GM19238 (cell line): Measurements from ENCODE around the gene MEDAG.

Experiments
- DNase-seq: peaks from one replicate; pipeline ENCODE4 v3.0.0; 2011; ENCODE audit warnings: low spot score; ENCODE audit not compliant: insufficient read length

MEDAG gene

DNA sequence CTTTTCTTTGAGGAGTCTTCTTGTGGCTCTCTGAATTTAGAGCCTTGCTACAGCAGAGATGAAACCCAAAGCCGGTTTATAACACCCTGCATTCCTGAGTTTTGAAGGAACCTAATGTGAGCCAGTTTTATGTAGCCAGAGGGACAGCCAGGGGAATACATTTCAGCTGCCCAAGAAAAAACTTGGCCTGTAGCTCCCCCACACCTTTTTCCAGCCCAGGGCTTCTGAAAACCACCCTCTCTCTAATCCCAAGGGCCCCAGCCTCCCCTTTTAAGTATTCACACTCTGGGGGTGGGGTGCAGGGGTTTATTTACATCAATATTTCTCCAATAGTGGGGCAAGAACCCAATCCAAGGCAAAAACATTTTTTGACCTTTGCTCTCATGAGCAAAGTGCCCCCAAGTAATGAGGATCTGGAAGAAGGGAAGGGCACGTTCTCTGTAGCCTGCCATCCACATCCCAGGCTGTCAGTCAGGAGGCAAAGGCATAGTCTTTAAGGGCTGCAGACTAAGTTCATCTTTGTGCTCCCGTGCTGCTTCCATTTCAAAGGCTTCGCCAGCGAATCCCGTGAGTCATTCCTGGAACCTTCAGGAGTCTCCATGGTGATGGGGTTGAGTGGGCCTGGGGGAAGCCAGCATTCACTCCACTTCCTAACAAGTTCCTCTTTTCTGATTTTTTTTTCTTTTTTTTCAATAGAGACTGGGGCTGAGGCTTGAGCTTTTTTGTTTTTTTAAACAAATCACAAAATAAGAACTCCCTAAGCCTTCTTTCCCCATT lies 33.2 kb upstream of the MEDAG start:
- no peak for DNase-seq

DNA sequence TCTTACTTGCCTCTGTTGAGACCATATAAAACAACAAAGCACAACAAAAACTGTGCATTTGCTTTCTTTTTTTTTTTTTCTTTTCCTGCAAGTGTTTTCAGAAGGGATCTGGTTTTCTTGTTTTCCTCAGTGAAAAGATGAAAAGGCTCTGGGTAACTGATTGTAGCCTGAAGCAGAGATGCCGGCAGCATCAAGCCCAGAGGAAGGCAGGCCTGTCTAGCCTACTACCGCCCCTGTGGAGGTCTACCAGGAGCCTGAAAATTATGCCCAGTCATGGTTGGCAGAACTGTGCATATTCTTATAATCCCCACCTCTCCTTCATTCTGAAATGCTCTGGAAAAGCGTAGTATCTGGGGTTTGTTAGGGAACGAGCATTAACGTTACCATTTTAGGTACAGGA lies 32.6 kb upstream of the MEDAG start:
- DNase-seq: no peak

DNA sequence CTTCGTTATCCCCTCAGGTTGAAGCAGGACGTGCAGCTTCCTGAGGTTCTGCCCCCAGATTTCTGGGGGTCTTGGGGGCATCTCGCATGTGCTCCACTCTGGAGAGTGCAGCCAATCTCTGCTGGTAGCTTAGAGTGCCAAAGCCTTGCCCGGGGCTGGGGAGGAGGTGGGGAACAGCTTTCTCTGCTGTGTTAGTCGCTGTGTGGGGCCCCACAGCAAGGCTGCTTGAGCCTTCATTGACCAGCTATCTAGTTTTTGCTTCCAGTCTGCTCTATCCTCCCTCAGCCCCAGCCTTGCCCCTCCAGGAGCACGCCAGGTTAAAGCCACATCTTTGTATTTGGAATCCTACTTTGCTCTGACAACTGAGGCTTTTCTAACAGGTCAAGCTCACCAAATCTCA lies 32.0 kb upstream of the MEDAG start:
- no peak for DNase-seq

DNA sequence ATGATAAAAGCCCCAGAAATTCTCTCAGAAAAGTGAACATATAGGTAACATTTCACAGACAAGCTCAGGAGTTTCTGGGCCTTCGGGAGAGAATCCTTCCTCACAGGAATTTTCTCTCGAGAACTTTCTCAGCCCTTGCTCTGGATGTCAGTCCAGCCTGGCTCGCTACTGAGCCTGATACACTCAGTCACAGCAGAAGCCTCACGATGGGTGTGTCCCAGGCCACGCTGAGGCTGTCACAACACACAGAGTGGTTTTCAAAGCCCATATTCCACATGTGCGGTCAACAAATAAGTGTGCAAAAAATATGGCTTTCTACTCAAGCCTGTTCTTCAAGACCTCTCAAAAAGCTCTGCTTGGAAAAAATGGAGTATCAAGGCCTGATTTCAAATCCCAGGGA lies 31.5 kb upstream of the MEDAG start:
- no peak for DNase-seq

DNA sequence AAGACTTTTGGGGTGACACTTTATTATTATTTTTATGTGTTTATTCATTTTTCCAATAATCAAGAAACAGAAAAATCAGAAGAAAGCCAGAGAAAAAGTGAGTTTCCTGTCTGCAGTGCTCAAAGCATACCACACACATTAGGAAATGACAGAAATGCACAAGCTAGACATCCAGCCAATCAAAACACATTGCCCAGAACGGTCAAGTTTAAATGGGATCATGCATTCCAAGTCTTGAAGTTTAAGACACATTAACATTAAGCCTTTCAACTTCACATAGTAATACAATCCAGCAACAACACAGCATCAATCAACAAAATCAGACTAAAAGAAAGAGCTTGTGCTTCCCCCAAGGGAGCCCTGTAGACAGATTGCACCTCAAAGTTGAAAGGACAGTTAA lies 28.7 kb upstream of the MEDAG start:
- DNase-seq: no peak

DNA sequence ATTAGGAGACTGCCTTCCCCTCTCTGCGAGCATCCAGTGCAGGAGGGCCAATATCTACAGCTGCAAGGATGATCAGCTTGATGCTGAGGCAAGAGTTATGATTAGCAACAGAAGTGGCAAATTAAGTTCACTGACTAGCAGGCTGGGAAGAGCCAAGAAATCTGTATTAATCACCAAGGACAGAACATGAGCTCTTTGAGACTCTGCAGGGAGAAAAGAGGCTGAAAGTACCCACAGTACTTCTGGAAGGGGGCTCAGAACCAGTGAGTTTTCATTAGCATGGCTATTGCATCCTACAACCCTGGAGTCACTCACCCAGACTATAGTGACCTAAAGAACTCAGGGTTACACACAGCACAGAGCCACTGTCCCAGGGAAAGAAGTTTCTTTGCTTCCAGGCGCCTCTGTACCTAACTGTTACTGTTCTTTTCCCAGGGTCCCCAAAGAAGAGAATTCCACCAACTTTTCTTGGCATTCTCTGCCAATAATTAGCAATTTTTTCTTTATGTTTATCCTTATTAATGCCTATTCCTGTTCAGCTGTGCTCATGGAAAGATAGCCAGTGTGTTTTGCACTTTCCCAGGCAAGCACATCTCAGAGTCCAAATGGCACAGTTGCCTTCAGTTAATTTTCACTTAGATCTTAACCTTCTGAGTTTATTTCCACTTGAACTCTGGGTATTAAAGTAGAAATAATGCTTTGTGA lies 25.8 kb upstream of the MEDAG start:
- no peak for DNase-seq

DNA sequence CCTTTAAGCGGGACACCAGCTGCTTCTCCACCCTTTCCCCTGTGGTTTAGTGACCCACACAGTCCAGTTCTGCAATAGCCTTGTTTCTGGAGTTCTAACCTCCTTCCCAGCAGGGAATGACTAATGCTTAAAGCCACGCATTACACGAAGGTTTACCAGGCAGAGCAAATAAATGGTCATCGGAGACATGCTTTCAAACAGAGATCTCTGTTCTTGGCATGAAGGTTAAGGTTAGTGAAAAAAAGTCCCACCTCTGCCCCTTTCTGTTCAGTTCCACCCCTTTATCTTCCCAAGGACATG lies 25.3 kb upstream of the MEDAG start:
- no peak for DNase-seq

DNA sequence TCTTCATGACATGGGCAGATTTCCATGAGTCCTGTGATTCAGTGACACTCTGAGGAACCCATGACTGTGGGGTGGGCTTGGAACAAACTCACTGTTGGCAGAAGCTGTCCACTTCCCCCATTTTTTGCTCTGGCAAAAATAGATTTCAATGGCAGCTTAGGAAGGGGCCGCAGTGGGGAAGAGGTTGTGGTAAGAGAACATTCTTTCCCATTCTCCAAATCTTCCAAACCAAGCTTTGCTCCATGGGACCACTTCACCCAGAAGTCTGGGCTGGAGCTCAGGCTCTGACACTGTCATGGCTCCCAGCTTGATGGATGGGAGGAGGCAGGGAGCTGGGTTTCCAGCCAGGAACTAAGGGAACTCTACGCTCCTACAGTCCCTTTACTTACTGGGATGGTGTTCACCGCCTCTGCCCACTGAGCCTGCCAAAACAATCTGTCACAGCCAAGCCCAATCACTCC lies 24.9 kb upstream of the MEDAG start:
- DNase-seq: no peak

DNA sequence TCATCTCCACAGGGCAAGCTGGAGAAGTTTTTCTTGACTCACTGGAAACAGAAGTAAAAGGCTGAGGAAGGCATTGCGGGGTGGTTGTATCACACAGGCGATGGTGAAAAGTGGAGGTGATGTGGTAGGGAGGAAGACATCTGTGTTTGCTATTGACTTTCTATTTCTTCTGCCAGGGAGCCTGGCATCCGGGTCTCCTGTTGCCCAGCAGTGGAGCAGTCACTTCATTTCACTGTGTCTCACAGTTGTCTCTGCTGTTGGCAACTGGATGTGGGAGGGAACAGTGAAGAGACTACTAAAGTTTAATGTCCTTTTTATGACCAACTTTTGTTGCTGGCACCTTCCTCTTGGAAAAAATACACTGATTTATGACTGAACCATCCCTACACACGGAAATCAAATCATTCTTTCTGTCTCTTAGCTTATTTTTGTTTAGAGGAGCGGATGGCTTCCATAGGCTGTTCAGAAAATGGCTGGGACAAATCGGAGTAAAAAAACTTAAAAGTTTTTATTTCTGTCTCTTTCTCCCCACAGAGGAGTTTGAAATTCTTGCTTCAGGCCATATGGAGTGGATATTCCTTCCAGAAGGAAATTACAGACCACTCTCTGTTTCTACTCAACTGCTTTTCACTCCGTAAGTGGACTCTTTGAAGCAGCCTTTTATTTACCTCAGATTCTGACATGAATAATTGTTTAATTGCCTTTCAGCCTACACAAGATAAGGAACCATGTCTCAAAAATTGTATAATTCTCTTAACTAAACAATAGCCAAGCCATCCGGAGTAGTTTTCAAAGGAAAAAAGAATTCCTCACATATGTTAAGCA lies 23.8 kb upstream of the MEDAG start:
- DNase-seq: no peak

DNA sequence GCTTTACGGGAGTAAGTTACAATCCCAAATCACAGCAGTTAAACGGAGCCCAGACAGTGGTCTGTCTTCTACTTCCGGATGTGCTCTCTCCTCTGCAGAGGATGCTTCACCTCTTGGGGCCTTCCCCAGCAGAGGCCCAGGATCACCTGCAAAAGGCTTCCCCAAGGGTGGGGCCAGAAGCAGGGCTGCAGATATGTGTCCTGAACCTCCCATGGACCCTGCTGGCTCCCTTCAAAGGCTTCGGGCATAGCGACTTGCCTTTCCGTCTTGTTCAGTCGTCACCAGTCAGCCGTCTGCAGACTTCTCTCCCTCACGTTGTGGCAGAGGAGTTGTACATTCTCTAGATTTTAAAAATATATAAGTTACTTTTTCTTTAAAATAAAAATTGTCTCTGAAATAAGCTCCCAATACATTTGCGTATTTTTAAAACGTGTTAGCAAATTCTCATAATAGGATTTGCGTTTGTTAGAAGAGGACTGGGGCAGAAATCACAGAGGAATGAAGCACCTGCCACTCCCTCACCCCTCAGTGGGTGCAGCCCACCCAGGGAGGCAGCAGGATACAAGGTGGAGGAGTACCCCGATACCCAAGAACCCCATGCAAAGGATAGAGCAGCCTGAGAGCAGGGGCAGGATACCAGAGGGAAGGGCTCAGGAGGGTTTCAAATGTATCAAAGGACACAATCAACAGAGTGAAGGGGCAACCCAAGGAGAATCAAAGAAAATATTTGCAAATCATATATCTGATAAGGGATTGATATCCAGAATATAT lies 22.9 kb upstream of the MEDAG start:
- DNase-seq: no peak

DNA sequence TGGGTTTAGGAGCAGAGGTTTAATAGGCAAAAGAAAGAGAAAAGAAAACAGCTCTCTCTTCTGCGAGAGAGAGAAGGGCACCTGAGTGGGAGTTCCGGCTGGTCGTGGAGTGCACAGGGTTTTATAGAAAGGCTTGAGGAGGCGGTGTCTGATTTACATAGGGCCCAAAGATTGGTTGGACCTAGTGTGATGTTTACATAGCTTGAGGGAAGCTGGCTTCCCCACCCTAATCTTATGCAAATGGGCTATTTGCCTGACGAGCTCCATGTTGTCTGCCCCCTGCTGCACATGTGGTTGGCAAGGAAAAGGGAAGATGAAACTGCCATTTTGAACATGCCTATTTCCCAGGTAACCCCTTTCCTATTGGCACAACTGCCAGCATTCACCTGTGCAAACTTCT lies 21.5 kb upstream of the MEDAG start:
- no peak for DNase-seq

DNA sequence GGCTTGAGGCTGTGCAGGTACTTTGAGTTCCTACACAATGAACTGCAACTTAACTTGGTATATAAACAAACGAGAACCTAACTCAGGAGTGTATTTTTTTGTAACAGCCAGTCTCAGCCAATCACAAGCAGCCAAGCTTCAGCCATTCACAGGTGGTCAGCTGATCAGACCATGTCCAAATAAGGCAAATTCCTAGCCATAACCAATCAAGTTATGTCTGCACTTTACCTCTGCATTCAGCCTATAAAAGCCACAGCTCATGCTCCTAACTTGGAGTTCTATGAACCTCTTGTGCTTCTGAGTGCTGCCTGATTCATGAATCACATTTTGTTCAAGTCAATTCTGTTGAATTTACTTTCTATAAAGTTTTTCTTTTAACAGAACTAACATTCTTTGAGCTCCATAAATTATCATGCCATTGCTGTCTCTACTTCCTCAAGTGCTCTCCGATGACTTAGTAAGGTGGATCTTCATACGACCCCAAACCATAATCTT lies 16.8 kb upstream of the MEDAG start:
- DNase-seq: no peak

DNA sequence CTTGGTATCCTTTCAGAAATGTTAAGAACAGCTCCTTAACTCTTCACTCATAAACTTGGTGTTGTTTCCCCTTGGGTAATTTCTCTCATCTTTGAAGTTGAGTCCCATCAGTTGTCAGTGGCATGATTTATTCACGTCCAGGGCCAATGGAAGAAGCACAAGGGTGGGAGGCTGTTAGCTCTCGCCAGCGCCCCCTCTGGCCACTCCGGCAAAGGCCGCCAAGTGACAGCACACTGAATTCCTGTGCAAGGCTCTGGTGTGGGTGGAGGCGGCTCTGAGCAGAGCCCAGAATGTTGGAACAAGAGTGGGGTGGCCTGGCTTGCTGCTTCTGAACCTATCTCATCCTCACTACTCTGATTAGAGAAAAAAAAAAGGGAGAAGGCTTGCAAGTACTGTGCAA lies 13.1 kb upstream of the MEDAG start:
- DNase-seq: no peak

DNA sequence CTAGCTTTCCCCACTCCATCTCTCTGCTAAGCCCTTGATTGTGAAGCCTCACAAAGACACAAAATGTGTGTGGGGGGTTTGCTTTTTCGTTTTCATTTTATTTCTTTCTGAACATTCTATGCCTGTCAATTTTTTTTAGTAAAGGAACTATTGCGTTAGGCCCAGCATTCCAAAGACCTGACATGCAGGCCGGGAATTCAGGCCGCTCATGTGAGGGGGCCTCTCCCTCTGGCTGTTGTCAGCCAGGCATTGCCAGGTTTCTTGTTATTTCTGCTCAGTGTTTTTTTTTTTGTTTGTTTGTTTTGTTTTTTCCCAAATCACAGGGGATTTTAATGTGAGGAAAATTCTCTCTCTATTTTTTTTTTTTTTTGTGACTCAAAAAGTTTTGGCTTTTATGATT lies 10.3 kb upstream of the MEDAG start:
- no peak for DNase-seq

DNA sequence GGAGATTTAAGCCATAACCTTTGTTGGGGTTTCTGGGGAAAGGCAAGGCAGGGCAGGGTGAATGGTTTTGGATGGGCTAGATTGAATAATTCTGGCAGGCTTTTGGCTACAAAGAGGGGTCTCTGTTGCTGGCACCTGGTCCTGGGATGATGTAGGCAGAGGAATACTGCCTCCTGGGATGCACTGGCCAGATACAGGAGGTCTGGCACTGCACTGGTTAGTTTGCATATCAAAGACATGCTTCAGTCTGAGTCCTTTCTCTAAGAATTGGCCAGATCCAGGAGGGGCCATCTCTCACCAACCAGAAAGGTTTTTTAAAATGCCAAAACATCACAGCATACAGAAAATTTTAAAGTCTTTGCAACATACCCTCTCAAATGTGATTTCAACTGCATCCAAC lies 8.0 kb upstream of the MEDAG start:
- DNase-seq: no peak

DNA sequence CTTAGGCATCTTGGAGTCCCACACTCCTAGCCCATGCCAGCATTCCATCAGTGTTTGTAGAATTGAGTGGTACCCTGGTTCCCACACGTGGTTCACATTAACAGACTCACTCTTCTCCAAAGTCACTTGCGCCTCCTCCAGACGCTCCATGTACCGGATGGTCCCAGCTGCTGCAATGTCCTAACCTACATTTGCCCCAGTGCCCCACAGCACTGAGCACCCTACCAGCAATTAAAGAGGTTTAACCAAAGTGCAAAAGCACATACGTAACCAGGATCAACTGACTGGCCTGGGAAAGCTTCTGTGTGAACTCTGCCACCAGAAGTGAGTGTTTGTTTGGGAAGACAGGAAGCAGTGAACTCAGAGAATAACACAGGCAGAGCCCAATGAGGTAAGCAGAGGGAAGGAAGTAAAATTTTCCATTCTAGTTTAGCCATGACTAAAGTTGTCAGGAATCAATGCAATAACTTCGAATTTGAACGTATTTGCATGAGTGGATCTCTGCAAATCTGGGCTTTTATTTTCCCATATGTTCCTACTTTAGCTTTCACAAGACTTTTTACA lies 7.3 kb upstream of the MEDAG start:
- no peak for DNase-seq

DNA sequence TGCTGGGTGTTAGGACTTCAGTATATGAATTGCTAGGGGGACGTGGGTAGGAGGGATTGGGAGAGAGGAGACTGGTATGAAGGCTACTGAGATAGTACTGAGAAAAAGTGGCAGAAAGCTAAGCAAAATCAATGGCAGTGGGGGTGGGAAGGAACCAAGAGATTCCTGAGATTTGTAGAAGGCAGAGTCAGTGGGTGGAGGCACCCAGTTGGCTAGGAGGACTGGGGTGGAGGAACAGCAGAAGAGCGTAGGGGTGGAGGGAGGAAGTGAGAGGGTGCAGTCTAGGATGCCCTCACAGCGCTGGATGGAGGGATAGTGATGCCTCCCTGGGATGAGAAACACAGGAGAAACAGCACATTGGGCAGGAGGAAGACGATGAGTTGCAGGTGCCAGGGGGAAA lies 5.6 kb upstream of the MEDAG start:
- no peak for DNase-seq

DNA sequence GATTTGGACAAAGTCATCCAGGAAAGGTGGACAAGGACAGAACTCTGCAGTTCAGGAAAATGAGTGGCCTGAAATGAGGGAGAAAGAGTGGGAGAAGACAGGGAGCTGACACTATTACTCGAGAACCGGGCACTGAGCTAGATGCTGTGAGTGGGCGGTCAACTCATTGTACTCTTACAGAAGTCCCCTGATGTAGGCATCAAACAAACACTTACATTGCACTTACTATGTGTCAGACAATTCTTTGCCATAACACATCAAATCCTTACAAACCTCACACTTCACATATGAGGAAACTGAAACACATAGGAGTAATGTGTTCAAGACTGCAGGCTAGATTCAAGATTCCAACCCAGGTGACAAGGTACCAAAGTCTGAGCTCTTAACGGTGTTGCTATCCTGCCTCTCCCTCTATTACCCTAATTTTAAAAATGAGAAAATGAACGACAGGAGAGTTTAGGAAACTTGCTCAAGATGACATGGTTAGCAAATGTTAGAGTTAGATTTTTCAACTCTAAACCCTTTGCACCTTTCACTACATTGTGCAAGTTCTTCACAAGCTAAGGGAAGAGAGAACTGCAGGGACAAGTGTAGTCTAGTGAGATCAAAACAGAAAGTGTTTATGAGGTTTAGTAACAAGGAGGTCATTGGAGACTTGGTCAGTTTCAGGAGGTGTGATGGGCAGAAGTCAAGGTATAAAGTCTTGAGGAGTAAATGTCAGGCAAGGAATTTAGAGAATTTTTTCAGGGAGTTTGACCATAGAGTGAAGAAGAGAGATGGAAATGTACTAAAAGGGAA lies 4.9 kb upstream of the MEDAG start:
- no peak for DNase-seq

DNA sequence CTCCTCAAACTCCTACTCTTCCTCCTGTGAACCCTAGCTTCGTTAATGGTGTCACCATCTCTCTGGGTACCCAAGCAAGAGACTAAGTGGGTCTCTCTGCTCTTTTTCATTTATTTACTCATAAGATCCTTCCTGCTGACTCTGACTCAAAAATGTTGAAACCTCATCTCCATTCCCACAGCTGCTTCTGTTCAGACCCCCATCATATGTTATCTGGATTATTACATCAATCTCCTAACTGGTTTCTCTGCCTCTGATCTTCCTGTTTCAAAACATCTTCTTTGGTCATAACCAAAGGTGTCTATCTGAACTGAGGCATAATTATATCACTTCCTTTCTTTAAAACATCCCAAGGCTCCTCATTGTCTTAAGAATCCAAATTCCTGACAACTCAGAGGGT lies 2.0 kb upstream of the MEDAG start:
- DNase-seq: no peak

DNA sequence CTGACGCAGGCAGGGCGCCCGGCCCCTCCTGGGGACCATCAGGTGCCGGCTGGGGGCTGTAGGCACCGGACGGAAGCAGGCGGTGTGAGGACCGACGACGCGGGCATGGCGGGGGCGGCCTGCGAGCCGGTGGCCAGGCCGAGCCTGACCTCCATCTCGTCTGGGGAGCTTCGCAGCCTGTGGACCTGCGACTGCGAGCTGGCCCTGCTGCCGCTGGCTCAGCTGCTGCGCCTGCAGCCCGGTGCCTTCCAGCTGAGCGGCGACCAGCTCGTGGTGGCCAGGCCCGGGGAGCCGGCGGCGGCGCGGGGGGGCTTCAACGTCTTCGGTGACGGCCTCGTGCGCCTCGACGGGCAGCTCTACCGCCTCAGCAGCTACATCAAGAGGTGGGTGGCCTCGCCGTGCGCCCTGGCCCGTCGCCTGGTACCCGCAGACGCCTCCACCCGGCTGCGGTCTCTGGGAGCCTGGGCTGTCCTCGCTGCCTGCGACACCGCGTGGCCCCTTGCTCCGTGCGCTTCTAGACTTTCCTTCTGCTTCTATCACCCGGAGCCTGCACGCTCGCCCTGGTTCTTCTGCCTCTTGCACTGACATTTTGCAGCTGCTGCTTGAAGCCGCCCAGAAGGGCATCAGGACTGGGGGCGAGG lies 460 bp downstream of the MEDAG start:
- no peak for DNase-seq
